OCI-LY3 (cell line): ENCODE data around the gene EHD1.
A peak's percentile ranks its signal among the peaks of the same experiment; 100 is the strongest.

ENCODE experiments used
- H2AFZ ChIP-seq: fragments of 200-600, 300-600 bp; shearing (Covaris generic); 2 replicates; pipeline ENCODE4 v1.6.0; 2014; ENCODE audit warnings: antibody characterized with exemption, low read depth, low read length
- H3K27ac ChIP-seq: fragments of 200-600, 300-600 bp; sonication (generic); 2 replicates; pipeline ENCODE4 v1.5.1; 2014; ENCODE audit warnings: mild to moderate bottlenecking, low read length, moderate library complexity, mixed read lengths
- H3K27me3 ChIP-seq: fragments of 200-600, 300-600 bp; sonication (generic); 2 replicates; pipeline ENCODE4 v1.6.1; 2014; ENCODE audit warnings: low read depth, low read length, mixed read lengths
- H3K36me3 ChIP-seq: fragments of 200-600, 300-600 bp; sonication (generic); replicated peaks from 2 replicates; pipeline ENCODE3; 2014; ENCODE audit warnings: low read depth, low read length, mixed read lengths
- H3K4me1 ChIP-seq: fragments of 300-600, 200-600 bp; sonication (generic); 2 replicates; pipeline ENCODE4 v1.6.1; 2014; ENCODE audit warnings: low read length, mixed read lengths
- H3K4me2 ChIP-seq: fragments of 200-600, 300-600 bp; sonication (generic); 2 replicates; pipeline ENCODE4 v1.6.1; 2014; ENCODE audit warnings: low read length, mixed read lengths
- H3K4me3 ChIP-seq: fragments of 300-600, 200-600 bp; sonication (generic); 2 replicates; pipeline ENCODE4 v1.5.1; 2014; ENCODE audit warnings: antibody characterized with exemption, mild to moderate bottlenecking, low read length, moderate library complexity
- H3K79me2 ChIP-seq: fragments of 300-600, 200-600 bp; shearing (Covaris generic); 2 replicates; pipeline ENCODE4 v1.6.1; 2014; ENCODE audit warnings: mild to moderate bottlenecking, low read length, mixed read lengths
- H3K9ac ChIP-seq: fragments of 300-600, 200-600 bp; shearing (Covaris generic); 2 replicates; pipeline ENCODE4 v1.6.0; 2014; ENCODE audit warnings: mild to moderate bottlenecking, low read length, moderate library complexity
- H3K9me3 ChIP-seq: fragments of 200-600, 300-600 bp; shearing (Covaris generic); 2 replicates; pipeline ENCODE4 v1.6.1; 2014; ENCODE audit warnings: low read length, mixed read lengths; ENCODE audit not compliant: insufficient read depth
- H4K20me1 ChIP-seq: fragments of 200-600, 300-600 bp; sonication (generic); 2 replicates; pipeline ENCODE4 v1.6.1; 2016; ENCODE audit warnings: low read length, mixed read lengths; ENCODE audit not compliant: insufficient read depth
- EZH2phosphoT487 ChIP-seq: fragments of 200-600 bp; shearing (Covaris generic); IDR thresholded peaks from 2 replicates; pipeline ENCODE4 v1.6.1; 2018; ENCODE audit warnings: antibody characterized with exemption, mixed run types, low read depth
- TF ChIP-seq, protein P1 (sequence below): fragments of 200-600, 300-600 bp; sonication (generic); IDR thresholded peaks from 2 replicates; pipeline ENCODE4 v1.5.1; 2014; ENCODE audit warnings: antibody characterized with exemption, low read length, low read depth

EHD1 gene

DNA sequence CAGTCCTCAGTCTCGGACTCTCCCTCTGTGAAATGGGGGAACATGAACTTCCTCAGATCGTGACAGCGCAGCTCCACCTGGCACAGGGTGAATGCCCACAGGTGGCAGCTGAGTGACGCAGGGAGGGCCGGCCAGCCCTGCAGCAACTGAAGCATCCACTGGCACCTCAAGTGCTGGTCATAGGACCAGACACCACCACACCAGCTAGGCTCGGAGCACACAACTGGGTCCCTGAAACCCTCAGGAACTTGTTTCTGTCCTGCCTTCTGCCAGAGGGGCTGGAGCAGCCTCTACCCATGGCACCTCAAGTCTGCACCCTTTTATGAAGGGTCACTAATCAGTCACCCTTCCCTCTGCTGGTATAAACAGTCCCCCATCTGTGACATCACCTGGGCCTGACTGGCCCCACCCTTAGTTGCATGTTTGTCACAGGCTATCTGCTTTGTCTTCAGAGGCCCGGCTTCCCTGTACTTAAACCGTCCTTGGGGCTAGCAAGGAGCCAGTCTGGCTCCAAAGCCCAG lies 26.5 kb downstream of the EHD1 start:
- H3K4me2 ChIP-seq: peak overlapping the region; percentile 91
- H3K4me3 ChIP-seq: peak overlapping the region; percentile 59
- H3K36me3 ChIP-seq: peaks cover 30% of the 10 kb centered on the region
- peak overlapping the region; percentile 85 for H3K9ac ChIP-seq
- TF ChIP-seq, protein P1, sequence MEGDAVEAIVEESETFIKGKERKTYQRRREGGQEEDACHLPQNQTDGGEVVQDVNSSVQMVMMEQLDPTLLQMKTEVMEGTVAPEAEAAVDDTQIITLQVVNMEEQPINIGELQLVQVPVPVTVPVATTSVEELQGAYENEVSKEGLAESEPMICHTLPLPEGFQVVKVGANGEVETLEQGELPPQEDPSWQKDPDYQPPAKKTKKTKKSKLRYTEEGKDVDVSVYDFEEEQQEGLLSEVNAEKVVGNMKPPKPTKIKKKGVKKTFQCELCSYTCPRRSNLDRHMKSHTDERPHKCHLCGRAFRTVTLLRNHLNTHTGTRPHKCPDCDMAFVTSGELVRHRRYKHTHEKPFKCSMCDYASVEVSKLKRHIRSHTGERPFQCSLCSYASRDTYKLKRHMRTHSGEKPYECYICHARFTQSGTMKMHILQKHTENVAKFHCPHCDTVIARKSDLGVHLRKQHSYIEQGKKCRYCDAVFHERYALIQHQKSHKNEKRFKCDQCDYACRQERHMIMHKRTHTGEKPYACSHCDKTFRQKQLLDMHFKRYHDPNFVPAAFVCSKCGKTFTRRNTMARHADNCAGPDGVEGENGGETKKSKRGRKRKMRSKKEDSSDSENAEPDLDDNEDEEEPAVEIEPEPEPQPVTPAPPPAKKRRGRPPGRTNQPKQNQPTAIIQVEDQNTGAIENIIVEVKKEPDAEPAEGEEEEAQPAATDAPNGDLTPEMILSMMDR: no peak
- TF ChIP-seq EZH2phosphoT487: no peak
- H3K9me3 ChIP-seq: no peaks in the 10 kb centered on the region
- peaks cover 98% of the 10 kb centered on the region for H3K4me1 ChIP-seq
- H3K27me3 ChIP-seq: no peaks in the 10 kb centered on the region
- H4K20me1 ChIP-seq: no peaks in the 10 kb centered on the region
- peaks cover 19% of the 10 kb centered on the region for H3K79me2 ChIP-seq
- no peak overlapping the region for H2AFZ ChIP-seq
- H3K27ac ChIP-seq: peak overlapping the region; percentile 99

DNA sequence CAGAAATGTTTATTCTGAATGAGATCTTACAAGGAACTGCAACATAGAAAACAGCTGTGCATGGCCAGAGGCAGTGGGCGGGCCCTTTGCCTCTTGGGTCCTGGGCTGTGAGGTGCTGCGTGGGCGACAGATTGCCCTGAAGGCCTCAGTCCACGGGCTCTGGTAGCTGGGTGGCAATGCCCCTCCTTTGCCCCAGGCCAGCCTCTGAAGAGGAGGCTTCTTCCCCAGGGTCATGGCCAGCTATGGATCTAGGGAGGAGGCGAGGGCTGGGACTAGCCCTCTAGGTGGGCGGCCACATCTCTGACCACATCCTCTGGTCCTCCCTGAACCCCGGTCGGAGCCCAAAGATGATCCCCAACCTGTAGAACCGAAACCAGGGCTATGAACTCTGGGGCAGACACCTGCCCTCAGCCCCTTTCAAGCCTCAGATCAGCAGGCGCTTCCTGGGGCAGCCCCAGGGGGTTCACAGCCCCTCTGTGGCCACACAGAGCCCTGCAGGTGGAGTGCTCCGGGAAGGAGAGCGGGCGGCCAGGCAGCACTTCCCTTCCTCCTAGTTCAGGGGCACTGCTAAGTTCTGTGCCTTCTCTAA lies 27.3 kb downstream of the EHD1 start:
- no peaks in the 10 kb centered on the region for H4K20me1 ChIP-seq
- peak overlapping the region; percentile 99 for H3K27ac ChIP-seq
- H3K9ac ChIP-seq: peak overlapping the region; percentile 85

DNA sequence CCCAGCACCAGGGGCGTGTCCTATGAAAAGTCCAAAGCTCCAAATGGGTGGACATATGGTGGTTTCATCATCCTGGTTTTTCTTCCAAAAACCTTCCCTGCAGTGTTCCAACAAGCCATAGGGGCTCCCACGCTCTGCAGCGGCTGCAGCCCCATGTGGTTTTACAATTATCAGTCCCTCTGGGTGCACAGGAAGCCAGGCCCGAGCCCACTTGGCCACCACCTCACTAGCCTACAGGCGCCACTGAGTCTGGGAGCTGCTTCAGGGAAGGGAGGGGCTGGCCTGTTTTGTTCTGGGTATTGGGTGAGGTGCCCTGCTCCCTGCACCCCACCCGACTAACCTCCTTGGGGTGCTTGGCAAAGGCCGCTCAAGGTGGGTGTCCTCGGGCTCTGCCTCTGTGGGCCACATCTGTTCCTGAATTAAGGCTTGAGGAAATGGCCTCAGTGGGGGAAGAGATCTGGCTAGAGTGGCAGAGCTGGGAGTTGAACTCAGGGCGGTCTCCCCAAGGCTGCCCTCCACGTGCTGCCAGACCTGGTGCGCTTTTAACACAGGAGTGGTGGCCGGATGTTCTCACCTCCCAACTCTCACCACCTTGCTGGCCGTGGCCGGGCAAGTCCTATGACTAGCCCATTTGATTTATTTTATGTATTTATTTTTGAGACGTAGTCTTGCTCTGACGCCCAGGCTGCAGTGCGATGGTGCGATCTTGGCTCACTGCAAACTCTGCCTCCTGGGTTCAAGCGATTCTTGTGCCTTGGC lies 28.6 kb downstream of the EHD1 start:
- peak overlapping the region; percentile 99 for H3K27ac ChIP-seq
- no peak overlapping the region for H3K4me3 ChIP-seq
- no peak overlapping the region for H2AFZ ChIP-seq
- TF ChIP-seq EZH2phosphoT487: no peak
- TF ChIP-seq, protein P1: no peak
- H3K79me2 ChIP-seq: peaks cover 4% of the 10 kb centered on the region
- H3K4me2 ChIP-seq: peak overlapping the region; percentile 63
- peaks cover 11% of the 10 kb centered on the region for H3K36me3 ChIP-seq
- peak overlapping the region; percentile 56; the same call in 1 of the 2 replicates for H3K9ac ChIP-seq
- H3K9me3 ChIP-seq: no peaks in the 10 kb centered on the region
- H3K4me1 ChIP-seq: peaks cover 82% of the 10 kb centered on the region
- no peaks in the 10 kb centered on the region for H4K20me1 ChIP-seq
- no peaks in the 10 kb centered on the region for H3K27me3 ChIP-seq

More for the DNA sequence above, 27.3 kb downstream of the EHD1 start:
- Histone ChIP-seq H3K9me3 (no peaks in the 10 kb centered on the region), H3K79me2 (peaks cover 14% of the 10 kb centered on the region), H3K4me2 (peak overlapping the region; percentile 91), H2AFZ (no peak overlapping the region), H3K36me3 (peaks cover 21% of the 10 kb centered on the region), H3K4me1 (peaks cover 90% of the 10 kb centered on the region), H3K27me3 (no peaks in the 10 kb centered on the region), H3K4me3 (peak overlapping the region; percentile 59)
- TF ChIP-seq, protein P1: peak; percentile 20
- TF ChIP-seq EZH2phosphoT487: no peak
